Measurements from ENCODE around the gene CRELD2.

The CRELD2 gene

GRCh38 chr22:49973018-49973961 is 54.9 kb downstream of the CRELD2 start:
- H3K4me3 ChIP-seq (ENCODE audit: low read length) = no peak overlapping the region
- no peak for TF ChIP-seq CTCF (IDR thresholded peaks at IDR 0.05; ENCODE audit: insufficient read depth, low read depth, low read length, missing control alignments)
- DNase-seq (ENCODE audit: low read depth) = peak; percentile 29

- DNase-seq (ENCODE audit: low read depth) = no peak
- H3K4me3 ChIP-seq (ENCODE audit: low read length) = no peak overlapping the region
- TF ChIP-seq CTCF (IDR thresholded peaks at IDR 0.05; ENCODE audit: insufficient read depth, low read depth, low read length, missing control alignments) = no peak
Observed at GRCh38 chr22:49975543-49976389, 57.3 kb downstream of the CRELD2 start.

GRCh38 chr22:49976439-49977175 is 58.2 kb downstream of the CRELD2 start:
- H3K4me3 ChIP-seq (ENCODE audit: low read length) = no peak overlapping the region
- TF ChIP-seq CTCF (IDR thresholded peaks at IDR 0.05; ENCODE audit: insufficient read depth, low read depth, low read length, missing control alignments) = no peak
- DNase-seq (ENCODE audit: low read depth) = no peak
